Loucy (cell line): ENCODE results near the gene OR2T10.

Experiments
- CTCF ChIP-seq: fragments of 200-600 bp; sonication (generic); conservative IDR thresholded peaks from 2 replicates; pipeline ENCODE4 v1.5.1; 2014; ENCODE audit warnings: mild to moderate bottlenecking, antibody characterized with exemption, low read length
- EZH2phosphoT487 ChIP-seq: fragments of 200-600 bp; IDR thresholded peaks from 2 replicates; pipeline ENCODE4 v1.6.1; 2018; ENCODE audit warnings: antibody characterized with exemption, mild to moderate bottlenecking, moderate library complexity, borderline replicate concordance

- TF ChIP-seq CTCF = no peak
- no peak for TF ChIP-seq EZH2phosphoT487
These were observed 34.0 kb upstream of the OR2T10 start for GRCh38 chr1:248631354-248632008.
